HFFc6 (cell line): ENCODE measurements around the gene NTM. TPM values are rescaled to one million over a fixed set of nuclear protein-coding genes. Genes with fewer than 3 reads are reported as not detected.

ENCODE experiments used
- DNase-seq: peaks from one replicate; pipeline ENCODE4 v3.0.0-alpha.2; 2018
- H3K27ac Mint-ChIP-seq: 2 replicates; pipeline ENCODE4 v1.8.0; 2020; ENCODE audit warnings: mild to moderate bottlenecking, mixed read lengths
- H3K27me3 Mint-ChIP-seq: 2 replicates; pipeline ENCODE4 v1.8.0; 2021; ENCODE audit warnings: mild to moderate bottlenecking, moderate library complexity, mixed read lengths; ENCODE audit not compliant: insufficient read depth
- H3K36me3 Mint-ChIP-seq: 2 replicates; pipeline ENCODE4 v1.8.0; 2021; ENCODE audit warnings: low read depth, mixed read lengths
- H3K4me1 Mint-ChIP-seq: 2 replicates; pipeline ENCODE4 v1.8.0; 2020; ENCODE audit warnings: low read depth, mixed read lengths
- H3K4me3 Mint-ChIP-seq: 2 replicates; pipeline ENCODE4 v1.8.0; 2020; ENCODE audit warnings: mild to moderate bottlenecking, moderate library complexity, mixed read lengths
- H3K9me3 Mint-ChIP-seq: 2 replicates; pipeline ENCODE4 v1.8.0; 2020; ENCODE audit warnings: mild to moderate bottlenecking, mixed read lengths
- total RNA-seq, 6 experiments: library from RNA; stranded (reverse); fragmentation: NEBNext Ultra II Directional; extraction: Animal tissue kit (Norgen Biotek cat#: 25700); gene quantifications; 2 replicates in 1 of 6; 3 replicates in 5 of 6; pipeline ENCODE4 v1.2.3, GENCODE V29; 2021
- TF ChIP-seq, protein P1 (sequence below): fragments of 200-600 bp; sonication (generic); IDR thresholded peaks from 2 replicates; pipeline ENCODE4 v1.5.0; 2021; ENCODE audit warnings: antibody characterized with exemption, mild to moderate bottlenecking

NTM gene
- total RNA-seq, 6 experiments from 2014 or later = 18.3 to 23.6 (median 21.7) TPM

DNA sequence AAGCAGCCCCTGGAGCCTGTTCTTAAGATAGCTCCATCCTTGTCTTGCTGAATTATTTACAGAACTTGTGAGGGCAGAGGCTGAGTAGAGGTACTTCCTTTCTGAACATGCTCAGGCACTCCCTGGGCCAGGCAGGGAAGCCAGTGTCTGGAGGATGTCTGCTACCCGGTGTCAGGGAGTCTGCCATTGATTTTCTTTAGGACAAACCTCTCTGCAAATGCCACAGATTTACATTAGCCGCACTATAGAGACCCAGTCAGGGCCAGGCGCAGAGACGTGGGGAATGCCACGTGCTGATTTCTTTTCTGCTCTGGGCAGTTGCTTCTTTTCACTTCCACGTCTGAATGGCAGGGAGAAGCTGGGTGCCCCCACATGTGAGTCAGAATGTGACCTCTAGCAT is 585.5 kb downstream of the NTM start:
- peaks cover 13% of the 10 kb centered on the region for H3K4me1 Mint-ChIP-seq
- H3K9me3 Mint-ChIP-seq = no peaks in the 10 kb centered on the region
- H3K27me3 Mint-ChIP-seq = no peaks in the 10 kb centered on the region; the same call in 1 of the 2 replicates
- no peak overlapping the region for H3K27ac Mint-ChIP-seq
- DNase-seq = no peak
- H3K4me3 Mint-ChIP-seq = no peak overlapping the region
- TF ChIP-seq, protein P1, sequence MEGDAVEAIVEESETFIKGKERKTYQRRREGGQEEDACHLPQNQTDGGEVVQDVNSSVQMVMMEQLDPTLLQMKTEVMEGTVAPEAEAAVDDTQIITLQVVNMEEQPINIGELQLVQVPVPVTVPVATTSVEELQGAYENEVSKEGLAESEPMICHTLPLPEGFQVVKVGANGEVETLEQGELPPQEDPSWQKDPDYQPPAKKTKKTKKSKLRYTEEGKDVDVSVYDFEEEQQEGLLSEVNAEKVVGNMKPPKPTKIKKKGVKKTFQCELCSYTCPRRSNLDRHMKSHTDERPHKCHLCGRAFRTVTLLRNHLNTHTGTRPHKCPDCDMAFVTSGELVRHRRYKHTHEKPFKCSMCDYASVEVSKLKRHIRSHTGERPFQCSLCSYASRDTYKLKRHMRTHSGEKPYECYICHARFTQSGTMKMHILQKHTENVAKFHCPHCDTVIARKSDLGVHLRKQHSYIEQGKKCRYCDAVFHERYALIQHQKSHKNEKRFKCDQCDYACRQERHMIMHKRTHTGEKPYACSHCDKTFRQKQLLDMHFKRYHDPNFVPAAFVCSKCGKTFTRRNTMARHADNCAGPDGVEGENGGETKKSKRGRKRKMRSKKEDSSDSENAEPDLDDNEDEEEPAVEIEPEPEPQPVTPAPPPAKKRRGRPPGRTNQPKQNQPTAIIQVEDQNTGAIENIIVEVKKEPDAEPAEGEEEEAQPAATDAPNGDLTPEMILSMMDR = no peak
- H3K36me3 Mint-ChIP-seq = peaks cover 13% of the 10 kb centered on the region; the same call in 1 of the 2 replicates

DNA sequence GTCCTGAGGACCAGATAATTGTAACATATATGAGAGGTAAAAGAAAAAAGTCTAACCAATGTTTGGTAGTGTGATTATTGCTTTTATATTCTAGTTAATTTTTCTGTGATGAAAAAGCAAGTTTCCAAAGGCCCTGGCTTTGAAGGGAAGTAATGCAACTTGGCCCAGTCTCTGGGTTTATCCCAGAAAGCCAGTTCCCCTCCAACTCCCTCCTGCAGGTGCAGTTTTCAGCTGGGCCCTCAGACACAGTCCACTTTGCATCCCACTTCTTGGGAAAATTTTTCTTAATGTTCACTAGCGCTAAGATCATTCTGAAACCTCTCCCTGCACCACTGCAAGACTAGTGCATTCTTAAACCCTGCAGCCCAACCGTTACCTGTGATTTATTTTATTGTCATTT is 586.8 kb downstream of the NTM start:
- H3K27me3 Mint-ChIP-seq = no peaks in the 10 kb centered on the region; the same call in 1 of the 2 replicates
- H3K27ac Mint-ChIP-seq = no peak overlapping the region
- no peaks in the 10 kb centered on the region for H3K9me3 Mint-ChIP-seq
- DNase-seq = no peak
- H3K36me3 Mint-ChIP-seq = peaks cover 13% of the 10 kb centered on the region; the same call in 1 of the 2 replicates
- no peak overlapping the region for H3K4me3 Mint-ChIP-seq
- TF ChIP-seq, protein P1 = no peak
- peaks cover 13% of the 10 kb centered on the region for H3K4me1 Mint-ChIP-seq

DNA sequence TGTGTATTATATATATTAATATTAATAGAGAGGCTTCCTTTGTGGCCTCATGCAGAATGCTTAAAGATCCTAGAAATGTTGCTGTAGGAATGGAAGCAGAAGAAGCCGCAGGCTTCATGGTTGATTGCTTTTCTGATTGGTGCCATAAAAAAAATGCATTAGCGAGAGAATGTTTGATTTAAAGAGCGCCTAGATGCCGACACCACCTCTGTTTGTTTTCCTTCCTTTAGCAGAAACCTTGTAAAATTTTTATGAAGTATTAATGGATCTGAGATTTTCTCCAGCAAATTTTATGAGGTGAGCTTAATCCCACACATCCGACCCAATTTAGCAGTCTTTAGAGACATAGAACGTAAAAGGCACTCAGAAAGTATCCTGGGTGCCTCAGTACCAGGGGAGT is 587.5 kb downstream of the NTM start:
- H3K36me3 Mint-ChIP-seq = peaks cover 13% of the 10 kb centered on the region; the same call in 1 of the 2 replicates
- TF ChIP-seq, protein P1 = no peak
- no peak overlapping the region for H3K4me3 Mint-ChIP-seq
- DNase-seq = no peak
- H3K9me3 Mint-ChIP-seq = no peaks in the 10 kb centered on the region
- no peaks in the 10 kb centered on the region; the same call in 1 of the 2 replicates for H3K27me3 Mint-ChIP-seq
- peaks cover 13% of the 10 kb centered on the region for H3K4me1 Mint-ChIP-seq
- H3K27ac Mint-ChIP-seq = no peak overlapping the region

DNA sequence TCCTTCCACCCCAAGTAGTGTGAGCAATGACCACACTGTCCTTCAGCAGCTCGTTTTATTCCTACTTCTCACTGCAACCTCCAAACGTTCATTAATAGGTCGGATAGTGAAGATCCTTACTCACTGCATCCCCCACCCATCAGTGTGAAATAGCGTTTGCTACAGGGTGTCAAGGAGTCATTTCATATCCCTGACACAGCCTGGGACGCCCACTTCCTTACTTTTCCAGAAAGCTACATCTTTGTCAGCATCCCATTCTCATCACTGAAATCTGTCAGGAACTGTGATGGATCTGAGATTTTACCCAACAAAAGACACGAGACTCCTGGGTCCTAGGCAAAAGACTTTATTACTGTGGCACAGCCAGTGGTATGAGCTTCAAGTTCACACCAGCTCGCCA is 592.4 kb downstream of the NTM start:
- Mint-ChIP-seq H3K36me3 (peaks cover 13% of the 10 kb centered on the region; the same call in 1 of the 2 replicates), H3K4me3 (no peak overlapping the region), H3K4me1 (no peaks in the 10 kb centered on the region), H3K9me3 (no peaks in the 10 kb centered on the region), H3K27me3 (peaks cover 2% of the 10 kb centered on the region; the same call in 1 of the 2 replicates), H3K27ac (no peak overlapping the region)
- no peak for DNase-seq
- TF ChIP-seq, protein P1 = no peak

DNA sequence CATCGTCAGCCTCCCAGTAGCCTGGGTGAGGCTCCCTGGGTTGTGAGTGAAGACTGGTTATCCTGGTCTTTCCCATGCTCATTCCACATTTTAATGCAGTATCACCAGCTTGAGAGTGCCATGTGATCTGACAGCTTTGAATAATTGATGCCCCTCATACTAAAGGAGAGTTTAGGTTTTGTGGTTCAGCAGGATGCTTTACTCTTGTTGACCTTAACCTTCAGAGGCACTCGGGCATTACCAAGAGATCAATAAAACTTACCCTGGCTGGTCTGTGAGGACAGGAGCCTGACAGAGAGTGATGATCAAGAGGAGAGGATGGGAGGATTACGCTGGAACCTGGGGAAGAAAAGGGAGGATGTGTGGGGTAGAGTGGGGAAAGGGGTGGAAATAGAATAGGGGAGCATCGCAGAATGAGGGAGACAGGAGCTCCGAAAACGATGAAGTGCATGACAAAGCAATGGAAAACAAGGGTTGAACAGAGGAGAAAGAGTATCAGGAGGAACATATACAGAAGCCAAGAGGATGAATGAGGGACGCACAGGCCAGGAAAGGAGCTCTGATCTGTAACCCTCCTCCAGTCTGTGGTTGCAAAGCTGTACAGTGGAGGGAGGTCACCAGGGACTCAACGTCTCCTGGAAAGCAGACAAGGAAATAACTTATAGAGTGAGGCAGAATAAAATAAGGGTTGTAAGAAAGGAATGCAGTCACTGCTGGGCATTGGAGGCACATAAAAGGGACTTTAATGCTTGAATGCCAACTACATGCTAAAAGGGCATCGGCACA is 594.5 kb downstream of the NTM start:
- DNase-seq = no peak
- Mint-ChIP-seq H3K27ac (no peak overlapping the region), H3K4me3 (no peak overlapping the region), H3K27me3 (peaks cover 2% of the 10 kb centered on the region), H3K4me1 (no peaks in the 10 kb centered on the region), H3K36me3 (peaks cover 8% of the 10 kb centered on the region; the same call in 1 of the 2 replicates), H3K9me3 (no peaks in the 10 kb centered on the region)
- TF ChIP-seq, protein P1 = no peak
